ENCODE data around the gene KIAA1755. TPM values are rescaled to one million over a fixed set of nuclear protein-coding genes. Genes with fewer than 3 reads are reported as not detected.

Gene KIAA1755
- total RNA-seq, 1 experiment from 2014 or later: 0.17 TPM

- no peak overlapping the region for H3K9ac ChIP-seq (ENCODE audit: extremely low read depth, insufficient read length, low read length)
- H3T11ph ChIP-seq (ENCODE audit: low read length): no peak overlapping the region
- TF ChIP-seq, protein P1, sequence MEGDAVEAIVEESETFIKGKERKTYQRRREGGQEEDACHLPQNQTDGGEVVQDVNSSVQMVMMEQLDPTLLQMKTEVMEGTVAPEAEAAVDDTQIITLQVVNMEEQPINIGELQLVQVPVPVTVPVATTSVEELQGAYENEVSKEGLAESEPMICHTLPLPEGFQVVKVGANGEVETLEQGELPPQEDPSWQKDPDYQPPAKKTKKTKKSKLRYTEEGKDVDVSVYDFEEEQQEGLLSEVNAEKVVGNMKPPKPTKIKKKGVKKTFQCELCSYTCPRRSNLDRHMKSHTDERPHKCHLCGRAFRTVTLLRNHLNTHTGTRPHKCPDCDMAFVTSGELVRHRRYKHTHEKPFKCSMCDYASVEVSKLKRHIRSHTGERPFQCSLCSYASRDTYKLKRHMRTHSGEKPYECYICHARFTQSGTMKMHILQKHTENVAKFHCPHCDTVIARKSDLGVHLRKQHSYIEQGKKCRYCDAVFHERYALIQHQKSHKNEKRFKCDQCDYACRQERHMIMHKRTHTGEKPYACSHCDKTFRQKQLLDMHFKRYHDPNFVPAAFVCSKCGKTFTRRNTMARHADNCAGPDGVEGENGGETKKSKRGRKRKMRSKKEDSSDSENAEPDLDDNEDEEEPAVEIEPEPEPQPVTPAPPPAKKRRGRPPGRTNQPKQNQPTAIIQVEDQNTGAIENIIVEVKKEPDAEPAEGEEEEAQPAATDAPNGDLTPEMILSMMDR (conservative IDR thresholded peaks at IDR 0.05): no peak
- H3K9me3 Mint-ChIP-seq: no peaks in the 10 kb centered on the region
- H3K23me2 ChIP-seq (ENCODE audit: insufficient read length, low read depth, low read length, poor library complexity, severe bottlenecking): no peaks in the 10 kb centered on the region
- H3K23ac ChIP-seq (ENCODE audit: insufficient read length, low read depth, low read length): no peak overlapping the region
- H3K27ac Mint-ChIP-seq: no peak overlapping the region
- H3K4me2 ChIP-seq (ENCODE audit: insufficient read depth, insufficient read length, low read length): no peak overlapping the region
- no peak overlapping the region for H3K18ac ChIP-seq (ENCODE audit: insufficient read length, low read depth, low read length)
- no peak overlapping the region for H2BK5ac ChIP-seq (ENCODE audit: insufficient read length, low read length)
- H3K9me3 ChIP-seq (ENCODE audit: control insufficient read depth, low read depth, low read length): no peaks in the 10 kb centered on the region
- no peak overlapping the region for H3K14ac ChIP-seq (ENCODE audit: insufficient read depth, low read length)
- H4K91ac ChIP-seq (ENCODE audit: insufficient read length, low read depth, low read length): no peak overlapping the region
- no peak overlapping the region for H4K5ac ChIP-seq (ENCODE audit: insufficient read length, low read depth, low read length)
- no peak overlapping the region for H3K4me3 Mint-ChIP-seq
- H3K79me1 ChIP-seq (ENCODE audit: insufficient read depth, low read depth, low read length, poor library complexity, severe bottlenecking): no peaks in the 10 kb centered on the region
- no peak overlapping the region for H2AK5ac ChIP-seq (ENCODE audit: insufficient read length, low read length)
- no peak overlapping the region for H2AFZ ChIP-seq (ENCODE audit: low read length)
- no peaks in the 10 kb centered on the region for H3K36me3 Mint-ChIP-seq (ENCODE audit: insufficient read depth in 1 of 3, low read depth in 3 of 3)
- no peak overlapping the region for H2BK120ac ChIP-seq (ENCODE audit: low read depth, low read length, poor library complexity, severe bottlenecking)
- no peak overlapping the region for H3K4ac ChIP-seq (ENCODE audit: low read depth, low read length)
- H3K4me1 ChIP-seq (ENCODE audit: insufficient read depth, low read length): no peaks in the 10 kb centered on the region
- WGBS (ENCODE audit: extremely low coverage, insufficient read length, low lambda C conversion rate): no CpG with 5 or more reads among the region's 5 CpGs
- peaks cover 4% of the 10 kb centered on the region for H3K27me3 Mint-ChIP-seq (ENCODE audit: low read depth)
- peaks cover 4 to 10% of the 10 kb centered on the region in 2 experiments; a peak in 3 of 4 replicates for H3K4me1 Mint-ChIP-seq
- no peak overlapping the region for H3K27ac ChIP-seq (ENCODE audit: insufficient read length, low read depth, low read length)
- no peak overlapping the region for H2BK12ac ChIP-seq (ENCODE audit: insufficient read length, low read depth, low read length)
- H3K79me2 ChIP-seq (ENCODE audit: insufficient read depth, low read length): no peaks in the 10 kb centered on the region
- no peak overlapping the region for H2BK20ac ChIP-seq (ENCODE audit: low read depth, low read length, poor library complexity, severe bottlenecking)
- H3K56ac ChIP-seq (ENCODE audit: insufficient read length, low read depth, low read length): no peak overlapping the region
- no peak overlapping the region for H4K8ac ChIP-seq (replicated peaks; ENCODE audit: insufficient read length, low read depth, low read length)
- DNase-seq: no peak
- no peaks in the 10 kb centered on the region for H4K20me1 ChIP-seq (ENCODE audit: control insufficient read depth, insufficient read depth, insufficient read length)
- no peak overlapping the region for H2BK15ac ChIP-seq (ENCODE audit: low read depth, low read length)
- H3K27me3 ChIP-seq (ENCODE audit: insufficient read depth, low read length): no peaks in the 10 kb centered on the region
Measured at GRCh38 chr20:38186788-38187221, 73.7 kb downstream of the KIAA1755 start.

Measured in H9 (cell line).